Ectodermal cell (in vitro differentiated cells): ENCODE results near the gene CHSY1.

Source experiments
- H3K27ac ChIP-seq: 2 replicates; pipeline ENCODE4 v1.7.0; 2013; ENCODE audit warnings: mild to moderate bottlenecking, low read depth, low read length; ENCODE audit not compliant: insufficient read depth, poor library complexity, severe bottlenecking
- H3K27me3 ChIP-seq: 2 replicates; pipeline ENCODE4 v1.7.0; 2013; ENCODE audit warnings: mild to moderate bottlenecking, low read length; ENCODE audit not compliant: insufficient read depth, control insufficient read depth, poor library complexity, severe bottlenecking
- H3K36me3 ChIP-seq: one replicate; pipeline ENCODE4 v1.7.0; 2013; ENCODE audit warnings: low read length; ENCODE audit not compliant: control insufficient read depth, insufficient read depth
- H3K4me1 ChIP-seq: one replicate; pipeline ENCODE4 v1.7.0; 2013; ENCODE audit warnings: low read length; ENCODE audit not compliant: control insufficient read depth, insufficient read depth
- H3K4me3 ChIP-seq: 2 replicates; pipeline ENCODE4 v1.7.0; 2013; ENCODE audit warnings: low read depth, low read length, control low read depth; ENCODE audit not compliant: insufficient read depth
- H3K9me3 ChIP-seq: 2 replicates; pipeline ENCODE4 v1.7.0; 2013; ENCODE audit warnings: mild to moderate bottlenecking, low read length, moderate library complexity; ENCODE audit not compliant: control insufficient read depth
- WGBS, 2 experiments: methylation state at CpG; one replicate each; pipeline ENCODE4 v1.1.7; 2013; ENCODE audit warnings: missing lambda C conversion rate in 2 of 2; 5-methylcytosine and 5-hydroxymethylcytosine counted together

The CHSY1 gene

DNA sequence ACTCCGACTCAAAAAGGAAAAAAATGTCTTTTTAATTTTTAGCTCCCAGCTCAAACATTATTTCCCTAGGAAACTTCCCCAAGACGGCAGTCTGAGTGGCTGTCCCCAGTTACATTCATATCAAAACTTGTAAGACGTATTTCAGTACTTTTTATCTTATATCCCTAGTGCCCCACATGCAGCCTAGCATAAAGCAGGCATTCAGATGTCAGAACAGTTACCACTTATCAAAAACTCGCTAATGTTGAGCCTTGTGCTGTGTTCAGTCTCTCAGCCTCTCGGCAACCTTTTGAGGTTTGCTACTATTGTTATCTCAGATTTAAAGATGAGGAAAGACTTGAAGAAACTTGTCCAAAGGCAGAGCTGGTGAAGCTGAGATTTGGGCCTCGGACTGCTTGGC is 32.1 kb upstream of the CHSY1 start:
- Histone ChIP-seq H3K9me3 (no peaks in the 10 kb centered on the region), H3K4me1 (no peaks in the 10 kb centered on the region), H3K36me3 (peaks cover 41% of the 10 kb centered on the region), H3K27me3 (no peaks in the 10 kb centered on the region), H3K27ac (no peak overlapping the region), H3K4me3 (no peak overlapping the region)
- 90 to 92% methylated on average over 6 of the region's 6 CpGs for WGBS, 2 experiments

DNA sequence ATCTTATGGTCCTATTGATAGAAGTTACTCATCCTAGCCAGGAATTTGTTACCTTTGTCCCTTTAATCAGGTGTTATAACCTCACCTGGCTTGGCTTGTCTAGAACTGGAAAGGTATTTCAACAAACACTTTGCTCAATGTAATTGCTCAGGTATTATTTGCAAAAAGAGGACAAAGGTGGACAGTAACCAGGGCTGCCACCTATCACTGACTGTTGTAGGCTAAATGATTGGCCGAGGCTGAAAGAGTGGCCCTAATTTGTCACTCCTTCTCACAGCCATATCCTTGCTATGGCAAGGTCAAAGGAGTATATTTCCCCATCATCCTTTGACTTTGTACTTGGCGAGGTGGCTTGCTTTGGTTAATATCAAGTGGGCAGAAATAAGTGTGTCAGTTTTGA is 28.2 kb upstream of the CHSY1 start:
- no peaks in the 10 kb centered on the region for H3K4me1 ChIP-seq
- no peak overlapping the region for H3K4me3 ChIP-seq
- H3K27ac ChIP-seq = no peak overlapping the region
- H3K9me3 ChIP-seq = no peaks in the 10 kb centered on the region
- H3K27me3 ChIP-seq = no peaks in the 10 kb centered on the region
- H3K36me3 ChIP-seq = peaks cover 30% of the 10 kb centered on the region
- 90 to 98% methylated on average over 2 of the region's 2 CpGs for WGBS, 2 experiments

DNA sequence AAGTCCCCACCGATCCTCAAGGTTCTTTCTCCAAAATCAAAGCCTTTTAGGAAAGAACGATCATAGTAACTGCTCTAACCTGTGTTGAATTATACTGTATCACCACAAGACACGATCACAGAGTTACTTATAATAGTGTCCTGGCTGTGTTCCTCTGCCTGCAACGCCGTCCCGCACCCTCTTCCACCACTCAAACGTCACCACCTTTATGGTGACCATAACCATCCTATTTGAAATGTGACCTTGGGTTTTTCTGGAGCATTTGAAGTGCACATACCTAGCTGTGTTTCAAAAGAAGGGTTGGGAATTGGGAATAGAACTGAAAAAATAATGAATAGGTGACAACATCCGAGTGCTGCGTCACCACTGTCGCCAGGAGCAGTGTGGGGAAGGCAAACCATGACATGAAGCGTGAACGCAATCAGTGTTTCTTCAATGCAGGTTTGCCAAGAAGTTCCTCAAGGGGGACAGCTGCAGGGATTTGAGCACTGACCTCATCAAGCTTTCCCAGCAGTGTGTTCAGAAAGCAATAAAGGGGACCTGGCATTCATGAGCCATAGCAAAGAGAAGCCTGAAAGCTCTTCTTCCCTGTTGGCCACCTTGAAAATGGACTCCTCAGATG is 26.2 kb upstream of the CHSY1 start:
- no peaks in the 10 kb centered on the region for H3K27me3 ChIP-seq
- 86 to 91% methylated on average over 12 of the region's 12 CpGs for WGBS, 2 experiments
- peaks cover 38% of the 10 kb centered on the region for H3K36me3 ChIP-seq
- H3K9me3 ChIP-seq = no peaks in the 10 kb centered on the region
- peak overlapping the region; percentile 66 for H3K4me3 ChIP-seq
- H3K27ac ChIP-seq = no peak overlapping the region
- no peaks in the 10 kb centered on the region for H3K4me1 ChIP-seq

DNA sequence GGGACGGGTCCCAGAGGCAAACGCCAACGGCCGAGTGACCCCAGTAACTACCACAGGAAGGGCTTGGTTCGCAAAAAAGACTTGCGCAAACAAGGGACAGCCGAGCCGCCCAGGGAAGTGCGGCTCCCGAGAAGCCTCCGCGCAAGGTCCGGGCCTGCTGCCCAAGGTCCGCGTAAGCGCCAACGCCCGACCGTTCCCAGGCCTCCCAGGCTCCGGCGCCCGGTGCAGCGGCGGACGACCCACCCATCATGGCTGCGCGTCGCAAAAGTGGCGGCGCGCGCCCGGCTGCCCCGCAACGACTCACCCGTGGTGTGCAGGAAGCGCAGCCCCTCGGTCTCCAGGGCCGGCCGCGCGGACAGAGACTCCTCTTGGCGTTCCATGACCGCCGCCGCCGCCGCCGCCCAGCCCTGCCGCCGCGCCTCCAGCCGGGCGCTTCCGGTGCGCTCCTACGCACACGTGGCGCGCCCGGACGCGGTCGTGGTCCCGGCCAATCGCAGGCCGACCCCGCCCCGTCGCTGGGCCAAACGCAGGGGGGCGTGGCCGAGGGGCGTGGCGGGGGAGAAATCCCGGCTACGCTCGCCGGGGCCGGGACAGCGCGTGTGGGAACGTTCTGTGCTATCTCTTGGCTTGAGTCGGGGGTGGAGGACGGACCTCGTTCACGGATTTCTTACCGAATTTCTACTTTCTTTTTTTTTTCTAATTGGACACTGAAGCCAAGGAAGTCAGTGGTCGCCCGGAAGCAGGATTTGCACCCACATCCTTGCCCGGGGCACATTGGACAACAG is 25.4 kb upstream of the CHSY1 start, which contains the start of gene SELENOS:
Gene SELENOS (minus strand): TSS at position 448 of the 785 bp plus-strand sequence. CDS start 68 bp downstream, at position 380.
- H3K36me3 ChIP-seq = peaks cover 41% of the 10 kb centered on the region
- peak within 1 kb of the TSS; percentile 66 for H3K4me3 ChIP-seq
- H3K27ac ChIP-seq = no peak within 1 kb of the TSS
- no peaks in the 10 kb centered on the region for H3K27me3 ChIP-seq
- H3K9me3 ChIP-seq = no peaks in the 10 kb centered on the region
- no peaks in the 10 kb centered on the region for H3K4me1 ChIP-seq
- WGBS, 2 experiments = 1% methylated on average over 91 of the region's 91 CpGs

DNA sequence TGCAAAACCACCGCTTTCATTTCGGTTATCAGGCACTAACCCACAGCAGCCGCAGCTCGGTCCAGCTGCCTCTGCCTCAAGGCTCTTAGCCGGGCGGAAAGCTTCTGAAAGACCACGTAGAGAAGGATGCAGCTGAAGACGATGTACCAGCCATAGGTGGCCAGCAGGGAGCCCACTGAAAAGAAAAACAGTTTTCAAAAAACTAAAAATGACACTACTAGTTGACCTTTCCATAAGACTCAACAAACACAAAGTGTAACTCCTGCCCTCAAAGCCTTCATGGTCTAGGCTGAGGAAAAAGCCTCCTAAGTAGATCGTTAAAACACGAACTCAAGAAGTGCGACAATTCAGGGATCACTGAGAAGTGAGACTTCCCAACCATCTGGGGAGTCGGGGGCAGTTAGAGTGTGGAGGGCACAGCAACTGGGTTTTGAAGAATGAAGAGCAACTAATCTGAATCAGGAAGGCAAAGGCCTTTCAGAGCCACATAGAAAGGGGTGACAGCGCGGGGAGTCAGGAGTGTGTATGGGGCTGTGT is 24.7 kb upstream of the CHSY1 start:
- Histone ChIP-seq H3K9me3 (no peaks in the 10 kb centered on the region), H3K27me3 (no peaks in the 10 kb centered on the region), H3K4me3 (peak overlapping the region; percentile 66), H3K27ac (no peak overlapping the region), H3K36me3 (peaks cover 45% of the 10 kb centered on the region), H3K4me1 (no peaks in the 10 kb centered on the region)
- whole genome bisulfite sequencing, 2 experiments = 23 to 28% methylated on average over 14 of the region's 14 CpGs

DNA sequence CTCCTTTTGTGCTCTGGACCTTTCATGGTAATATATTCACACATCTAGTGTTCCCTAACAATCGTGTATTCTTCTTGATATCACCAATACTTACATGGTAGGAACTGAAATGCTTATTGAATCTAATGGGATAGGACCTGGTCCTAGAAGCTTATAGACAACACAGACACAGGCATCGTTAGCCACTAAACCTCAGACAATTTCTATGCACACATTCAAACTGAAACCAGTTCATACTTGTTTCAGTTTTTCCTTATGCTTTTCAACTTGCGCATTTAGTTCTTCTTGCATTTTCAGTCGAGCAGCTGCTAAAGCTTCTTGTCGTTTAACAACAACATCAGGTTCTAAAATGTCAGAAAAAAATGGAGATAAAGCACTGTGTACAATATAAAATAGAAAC is 23.2 kb upstream of the CHSY1 start:
- Histone ChIP-seq H3K27ac (no peak overlapping the region), H3K27me3 (no peaks in the 10 kb centered on the region), H3K4me3 (no peak overlapping the region), H3K9me3 (no peaks in the 10 kb centered on the region), H3K4me1 (no peaks in the 10 kb centered on the region), H3K36me3 (peaks cover 45% of the 10 kb centered on the region)
- 93 to 99% methylated on average over 4 to 5 of the region's 5 CpGs for WGBS, 2 experiments

DNA sequence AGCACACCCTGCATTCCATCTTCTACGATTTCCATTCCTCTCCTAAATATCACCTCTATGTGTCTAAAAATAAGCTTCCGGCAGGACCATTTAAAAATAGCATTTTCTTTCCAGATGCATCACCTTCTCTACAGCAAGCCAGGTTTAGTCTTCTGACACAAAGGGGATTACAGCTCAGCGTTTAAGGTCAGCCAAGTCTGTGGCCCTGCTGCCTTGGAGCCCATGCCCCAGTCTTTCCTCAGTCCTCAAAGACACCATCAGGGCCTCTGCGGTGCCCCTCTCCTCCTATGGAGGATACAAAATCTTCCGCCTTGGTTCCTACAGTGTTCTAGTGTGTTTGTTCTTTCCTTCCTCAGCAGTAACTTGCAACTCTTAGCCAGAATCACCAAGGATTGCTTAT is 21.7 kb upstream of the CHSY1 start:
- no peaks in the 10 kb centered on the region for H3K9me3 ChIP-seq
- no peak overlapping the region for H3K27ac ChIP-seq
- 85 to 87% methylated on average over 5 of the region's 5 CpGs for WGBS, 2 experiments
- H3K27me3 ChIP-seq = no peaks in the 10 kb centered on the region
- no peak overlapping the region for H3K4me3 ChIP-seq
- peaks cover 45% of the 10 kb centered on the region for H3K36me3 ChIP-seq
- no peaks in the 10 kb centered on the region for H3K4me1 ChIP-seq

DNA sequence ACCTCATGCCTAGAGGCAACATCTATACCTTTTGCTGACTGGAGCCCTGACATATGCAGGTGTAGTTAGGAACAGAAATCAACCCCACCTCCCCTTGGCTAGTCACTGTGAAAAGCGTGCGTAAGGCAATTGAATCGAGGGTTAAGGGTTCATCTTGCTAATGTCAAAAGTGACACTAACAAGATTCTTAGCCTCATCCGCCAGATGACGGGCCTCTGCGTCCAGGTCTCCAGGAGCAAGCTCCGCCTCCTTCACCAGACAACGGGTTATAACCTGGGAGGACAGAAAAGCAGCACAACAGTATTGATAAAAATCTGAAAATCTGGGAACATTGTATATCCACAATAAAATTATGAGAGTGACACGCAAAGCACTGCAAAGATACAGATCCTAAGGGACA is 20.7 kb upstream of the CHSY1 start:
- no peaks in the 10 kb centered on the region for H3K27me3 ChIP-seq
- WGBS, 2 experiments = 90 to 95% methylated on average over 8 to 9 of the region's 9 CpGs
- H3K36me3 ChIP-seq = peaks cover 45% of the 10 kb centered on the region
- no peaks in the 10 kb centered on the region for H3K4me1 ChIP-seq
- H3K27ac ChIP-seq = no peak overlapping the region
- no peaks in the 10 kb centered on the region for H3K9me3 ChIP-seq
- H3K4me3 ChIP-seq = no peak overlapping the region

DNA sequence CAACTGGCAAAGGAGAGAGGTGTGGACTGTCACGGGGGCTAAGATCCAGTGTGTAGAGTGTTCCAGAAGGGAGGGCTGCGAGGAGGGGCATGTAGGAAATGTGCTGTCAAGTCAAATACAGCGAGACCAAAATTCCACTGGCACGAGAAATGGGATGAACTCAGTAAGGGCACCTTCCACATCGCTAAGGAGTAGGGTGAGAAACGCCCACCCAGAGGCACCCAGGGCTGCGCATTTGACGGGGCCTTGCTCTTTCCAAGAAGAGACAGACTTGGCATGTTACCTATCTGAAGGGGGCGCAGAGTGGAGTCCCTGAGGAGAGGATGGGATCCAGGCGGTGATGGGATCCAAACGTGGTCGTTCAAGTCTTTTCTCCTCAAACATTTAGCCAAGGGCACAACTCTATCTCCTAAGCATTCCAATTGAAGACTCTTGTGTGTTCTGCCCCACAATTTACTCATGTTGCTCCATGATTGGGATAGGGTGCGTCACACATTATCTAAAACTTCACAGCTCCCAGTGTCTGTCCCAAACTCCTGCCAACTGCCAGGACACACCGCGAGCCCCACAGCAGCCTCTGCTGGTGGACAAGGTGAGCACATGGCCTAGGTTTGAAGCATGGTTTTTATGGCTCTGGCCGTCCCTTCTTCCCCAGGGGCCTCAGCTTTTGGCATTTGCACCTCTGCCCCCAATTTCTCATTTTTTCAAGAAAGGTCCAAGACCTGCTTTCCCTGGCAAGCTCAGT is 17.8 kb upstream of the CHSY1 start:
- Histone ChIP-seq H3K36me3 (peaks cover 35% of the 10 kb centered on the region), H3K27me3 (no peaks in the 10 kb centered on the region)
- 90% methylated on average over 16 of the region's 16 CpGs for WGBS, 2 experiments

More for the DNA sequence above, 17.8 kb upstream of the CHSY1 start:
- Histone ChIP-seq H3K4me3 (no peak overlapping the region), H3K9me3 (no peaks in the 10 kb centered on the region), H3K4me1 (no peaks in the 10 kb centered on the region), H3K27ac (no peak overlapping the region)
